CD8-positive, alpha-beta memory T cell (primary cell): Measurements from ENCODE around the gene ZNF454. TPM values are rescaled to one million over a fixed set of nuclear protein-coding genes. Genes with fewer than 3 reads are reported as not detected.

ENCODE experiments used
- CTCF ChIA-PET: fragments of 350-600 bp; sonication (Branson Sonifier 250); formaldehyde crosslinking; loops from one replicate; lab custom pipeline; 2021; ENCODE audit warnings: antibody characterized with exemption; lab: Charles Lee
- POLR2A ChIA-PET: fragments of 350-600 bp; sonication (Branson Sonifier 250); formaldehyde crosslinking; loops from one replicate; lab custom pipeline; 2021; ENCODE audit warnings: antibody characterized with exemption; lab: Charles Lee
- DNase-seq, 5 donors: peaks; one replicate each; pipeline versions ENCODE4 v3.0.0 to v3.0.0-alpha.2; 2020 to 2022; ENCODE audit warnings: mixed read lengths in 1 of 5
- H3K27ac ChIP-seq: one replicate; pipeline ENCODE4 v1.7.0; 2013; ENCODE audit warnings: low read depth, mild to moderate bottlenecking, low read length, moderate library complexity
- H3K27me3 ChIP-seq: 2 replicates; pipeline ENCODE4 v1.7.0; 2013; ENCODE audit warnings: low read length, mild to moderate bottlenecking; ENCODE audit not compliant: insufficient read depth, poor library complexity, severe bottlenecking
- H3K36me3 ChIP-seq: 2 replicates; pipeline ENCODE4 v1.7.0; 2013; ENCODE audit warnings: mild to moderate bottlenecking, low read length, moderate library complexity; ENCODE audit not compliant: insufficient read depth
- H3K4me1 ChIP-seq: 2 replicates; pipeline ENCODE4 v1.7.0; 2013; ENCODE audit warnings: mild to moderate bottlenecking, low read length, moderate library complexity; ENCODE audit not compliant: insufficient read depth
- H3K4me3 ChIP-seq: 2 replicates; pipeline ENCODE4 v1.7.0; 2013; ENCODE audit warnings: mild to moderate bottlenecking, low read length
- H3K9me3 ChIP-seq: 2 replicates; pipeline ENCODE4 v1.7.0; 2013; ENCODE audit warnings: mild to moderate bottlenecking, low read length
- H3K27ac Mint-ChIP-seq, 8 donors: one replicate each; pipeline ENCODE4 v1.8.0; 2020 to 2021; ENCODE audit warnings: mixed read lengths in 8 of 8, mild to moderate bottlenecking in 6 of 8, inconsistent platforms in 3 of 8, moderate library complexity in 3 of 8
- H3K27me3 Mint-ChIP-seq, 2 donors: one replicate each; pipeline ENCODE4 v1.8.0; 2020 to 2021; ENCODE audit warnings: mixed read lengths in 2 of 2, mild to moderate bottlenecking in 1 of 2, moderate library complexity in 1 of 2
- H3K36me3 Mint-ChIP-seq, 3 donors: one replicate each; pipeline ENCODE4 v1.8.0; 2020 to 2021; ENCODE audit warnings: mixed read lengths in 3 of 3, inconsistent platforms in 1 of 3, mild to moderate bottlenecking in 1 of 3
- H3K4me1 Mint-ChIP-seq, 3 donors: one replicate each; pipeline ENCODE4 v1.8.0; 2020 to 2021; ENCODE audit warnings: mixed read lengths in 3 of 3, inconsistent platforms in 1 of 3, mild to moderate bottlenecking in 1 of 3
- H3K4me3 Mint-ChIP-seq, 7 donors: one replicate each; pipeline ENCODE4 v1.8.0; 2020 to 2021; ENCODE audit warnings: mixed read lengths in 7 of 7, mild to moderate bottlenecking in 6 of 7, moderate library complexity in 4 of 7, inconsistent platforms in 2 of 7
- H3K9me3 Mint-ChIP-seq, 5 donors: one replicate each; pipeline ENCODE4 v1.8.0; 2020 to 2022; ENCODE audit warnings: mixed read lengths in 5 of 5, mild to moderate bottlenecking in 3 of 5, moderate library complexity in 2 of 5, inconsistent platforms in 1 of 5
- polyA plus RNA-seq: library from polyadenylated mRNA; unstranded; fragments of 300-500 nt; fragmentation: Illumina TruSeq; gene quantifications from one replicate; pipeline ENCODE4 v1.2.3, GENCODE V29; 2021
- total RNA-seq, 2 experiments: library from RNA; stranded (reverse); gene quantifications; one replicate each; pipeline ENCODE4 v1.2.3, GENCODE V29; 2021

Gene ZNF454
- total RNA-seq (not detected), polyA plus RNA-seq (not detected)

- Histone ChIP-seq H3K4me3 (no peak within 1 kb of the TSS), H3K27me3 (peaks cover 3% of the 10 kb centered on the region), H3K27ac (no peak within 1 kb of the TSS), H3K36me3 (no peaks in the 10 kb centered on the region), H3K4me1 (no peaks in the 10 kb centered on the region), H3K9me3 (peaks cover 25% of the 10 kb centered on the region)
- no peak for DNase-seq
- Mint-ChIP-seq H3K4me3 (no peak within 1 kb of the TSS), H3K36me3 (peaks cover 3 to 48% (median 9%) of the 10 kb centered on the region in 3 donors), H3K27ac (no peak within 1 kb of the TSS), H3K9me3 (peaks cover 39 to 94% (median 89%) of the 10 kb centered on the region in 5 donors), H3K4me1 (no peaks in the 10 kb centered on the region), H3K27me3 (peaks cover 37 to 41% of the 10 kb centered on the region in 2 donors)
- ChIA-PET CTCF (no interaction called here), POLR2A (no interaction called here)
Observed at GRCh38 chr5:178940569-178941360, at the start of gene ZNF454. Gene ZNF454, plus strand, starts transcription at chr5:178941198. Its CDS starts 1,594 bp downstream, at chr5:178942792.

GRCh38 chr5:178895615-178896571, 45.1 kb upstream of the ZNF454 start, which contains the start of gene ZFP2:
Gene ZFP2, plus strand, starts transcription at chr5:178895913. Its CDS starts 35,401 bp downstream, at chr5:178931314.
- H3K4me1 Mint-ChIP-seq, result peaks cover 2 to 6% (median 6%) of the 10 kb centered on the region in 3 donors
- peak within 1 kb of the TSS; percentile 26 for H3K4me3 ChIP-seq

GRCh38 chr5:178899289-178899688, 41.7 kb upstream of the ZNF454 start:
- ChIA-PET POLR2A (no interaction called here), CTCF (no interaction called here)
- H3K27me3 Mint-ChIP-seq, result peaks cover 0 to 15% of the 10 kb centered on the region in 2 donors
- Histone ChIP-seq H3K36me3 (no peaks in the 10 kb centered on the region), H3K4me3 (no peak overlapping the region), H3K27me3 (no peaks in the 10 kb centered on the region), H3K27ac (no peak overlapping the region), H3K4me1 (no peaks in the 10 kb centered on the region), H3K9me3 (no peaks in the 10 kb centered on the region)
- H3K9me3 Mint-ChIP-seq, result peaks cover 15 to 56% (median 46%) of the 10 kb centered on the region in 5 donors
- no peak for DNase-seq
- no peak overlapping the region for H3K4me3 Mint-ChIP-seq
- peaks cover 2 to 6% (median 6%) of the 10 kb centered on the region in 3 donors for H3K4me1 Mint-ChIP-seq
- peaks cover 5 to 47% (median 13%) of the 10 kb centered on the region in 3 donors for H3K36me3 Mint-ChIP-seq
- no peak overlapping the region for H3K27ac Mint-ChIP-seq

More at GRCh38 chr5:178895615-178896571, 45.1 kb upstream of the ZNF454 start, which contains the start of gene ZFP2:
- peaks cover 0 to 12% of the 10 kb centered on the region in 2 donors for H3K27me3 Mint-ChIP-seq
- H3K36me3 Mint-ChIP-seq, result peaks cover 4 to 30% (median 6%) of the 10 kb centered on the region in 3 donors
- peak within 1 kb of the TSS; percentile 53 to 81 (median 79) for H3K4me3 Mint-ChIP-seq
- H3K27ac Mint-ChIP-seq, result peak within 1 kb of the TSS in 2 of 8 donors; percentile 38 to 89
- CTCF ChIA-PET, result interaction anchor here (1.4 kb wide), 1 partner anchor 10 kb away, joined by 3 read pairs; no protein-coding TSS in a partner anchor
- Histone ChIP-seq H3K36me3 (no peaks in the 10 kb centered on the region), H3K9me3 (no peaks in the 10 kb centered on the region), H3K4me1 (no peaks in the 10 kb centered on the region), H3K27ac (no peak within 1 kb of the TSS), H3K27me3 (no peaks in the 10 kb centered on the region)
- H3K9me3 Mint-ChIP-seq, result peaks cover 5 to 69% (median 60%) of the 10 kb centered on the region in 5 donors
- POLR2A ChIA-PET, result no interaction called here
- DNase-seq, result peak in 2 of 5 donors; percentile 20 to 48

GRCh38 chr5:178902849-178903248, 38.1 kb upstream of the ZNF454 start:
- ChIA-PET CTCF (no interaction called here), POLR2A (no interaction called here)
- Histone ChIP-seq H3K4me3 (no peak overlapping the region), H3K27me3 (no peaks in the 10 kb centered on the region), H3K36me3 (no peaks in the 10 kb centered on the region), H3K9me3 (no peaks in the 10 kb centered on the region), H3K4me1 (no peaks in the 10 kb centered on the region), H3K27ac (no peak overlapping the region)
- no peak overlapping the region for H3K27ac Mint-ChIP-seq
- peaks cover 4 to 47% (median 16%) of the 10 kb centered on the region in 3 donors for H3K36me3 Mint-ChIP-seq
- peaks cover 0 to 6% of the 10 kb centered on the region in 2 donors for H3K27me3 Mint-ChIP-seq
- H3K4me3 Mint-ChIP-seq, result no peak overlapping the region
- peaks cover 15 to 54% (median 36%) of the 10 kb centered on the region in 5 donors for H3K9me3 Mint-ChIP-seq
- H3K4me1 Mint-ChIP-seq, result no peaks in the 10 kb centered on the region
- DNase-seq, result no peak

- H3K4me1 Mint-ChIP-seq, result no peaks in the 10 kb centered on the region
- H3K27ac ChIP-seq, result no peak overlapping the region
- H3K4me1 ChIP-seq, result no peaks in the 10 kb centered on the region
- no peak overlapping the region for H3K4me3 Mint-ChIP-seq
- H3K27me3 Mint-ChIP-seq, result peaks cover 0 to 3% of the 10 kb centered on the region in 2 donors
- H3K36me3 Mint-ChIP-seq, result peaks cover 14 to 84% (median 62%) of the 10 kb centered on the region in 3 donors
- CTCF ChIA-PET, result no interaction called here
- no peaks in the 10 kb centered on the region for H3K27me3 ChIP-seq
- peaks cover 65% of the 10 kb centered on the region for H3K9me3 ChIP-seq
- POLR2A ChIA-PET, result no interaction called here
- DNase-seq, result no peak
- no peaks in the 10 kb centered on the region for H3K36me3 ChIP-seq
- peak overlapping the region; percentile 19 for H3K4me3 ChIP-seq
- H3K27ac Mint-ChIP-seq, result no peak overlapping the region
- peaks cover 45 to 98% (median 94%) of the 10 kb centered on the region in 5 donors for H3K9me3 Mint-ChIP-seq
Observed at GRCh38 chr5:178931846-178932760, 8.9 kb upstream of the ZNF454 start.

GRCh38 chr5:178941361-178941760, 363 bp downstream of the ZNF454 start:
- Histone ChIP-seq H3K36me3 (no peaks in the 10 kb centered on the region), H3K4me1 (no peaks in the 10 kb centered on the region), H3K27ac (no peak overlapping the region), H3K4me3 (no peak overlapping the region), H3K27me3 (peaks cover 3% of the 10 kb centered on the region), H3K9me3 (peaks cover 21% of the 10 kb centered on the region)
- Mint-ChIP-seq H3K4me1 (no peaks in the 10 kb centered on the region), H3K27me3 (peaks cover 37 to 41% of the 10 kb centered on the region in 2 donors), H3K4me3 (no peak overlapping the region), H3K27ac (no peak overlapping the region), H3K36me3 (peaks cover 3 to 42% (median 8%) of the 10 kb centered on the region in 3 donors), H3K9me3 (peaks cover 33 to 88% (median 83%) of the 10 kb centered on the region in 5 donors)
- ChIA-PET POLR2A (no interaction called here), CTCF (no interaction called here)
- DNase-seq, result no peak

- Mint-ChIP-seq H3K4me3 (no peak overlapping the region), H3K27ac (no peak overlapping the region), H3K4me1 (no peaks in the 10 kb centered on the region), H3K36me3 (peaks cover 0 to 36% (median 8%) of the 10 kb centered on the region in 3 donors), H3K9me3 (peaks cover 59 to 85% (median 83%) of the 10 kb centered on the region in 5 donors), H3K27me3 (peaks cover 3 to 7% of the 10 kb centered on the region in 2 donors)
- Histone ChIP-seq H3K27me3 (no peaks in the 10 kb centered on the region), H3K36me3 (no peaks in the 10 kb centered on the region), H3K9me3 (peaks cover 17% of the 10 kb centered on the region), H3K27ac (no peak overlapping the region), H3K4me1 (no peaks in the 10 kb centered on the region), H3K4me3 (no peak overlapping the region)
- no peak for DNase-seq
- POLR2A ChIA-PET, result no interaction called here
- CTCF ChIA-PET, result no interaction called here
Observed at GRCh38 chr5:178965465-178966055, 24.6 kb downstream of the ZNF454 start.
